NCI-H510A (cell line): Measurements from ENCODE around the gene ZMIZ2.
"Not testable (repeated sequence)": the region's sequence is repeated elsewhere in the genome, so short reads cannot be mapped to it uniquely, and the experiment has no call there.

ENCODE experiments used
- DNase-seq: peaks from one replicate; lab custom pipeline; 2025; lab: John Stamatoyannopoulos, UW

Gene ZMIZ2

DNA sequence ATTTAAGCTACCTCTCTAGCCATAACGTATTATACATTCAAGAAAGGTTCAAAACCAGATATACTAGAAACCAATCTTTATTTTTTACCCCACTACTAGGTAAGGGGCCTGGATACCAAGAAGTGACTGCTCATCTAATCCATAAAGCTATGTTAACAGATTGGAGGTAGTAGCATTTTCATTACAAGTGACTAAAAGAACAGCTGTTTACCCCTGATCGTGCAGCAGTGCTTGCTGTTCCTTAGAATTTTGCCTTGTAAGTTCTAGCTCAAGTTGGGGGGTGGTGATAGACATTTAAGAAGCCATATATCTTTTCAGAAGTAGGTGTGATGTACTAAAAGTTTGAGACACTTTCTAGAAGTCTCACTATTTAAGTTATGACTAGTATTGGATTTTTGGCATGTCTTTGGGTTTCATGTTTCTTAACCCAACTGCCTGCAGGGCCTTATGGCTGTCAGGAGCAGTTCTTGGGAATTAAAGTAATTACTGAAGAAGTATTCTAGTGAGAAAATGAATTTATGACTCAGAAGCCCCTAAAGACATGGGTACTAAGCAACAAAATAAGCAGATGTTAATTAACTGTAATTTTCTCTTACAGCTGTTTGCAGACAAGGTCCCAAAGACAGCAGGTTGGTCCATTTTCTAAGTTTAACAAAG, 50.1 kb downstream of the ZMIZ2 start:
- no peak for DNase-seq

DNA sequence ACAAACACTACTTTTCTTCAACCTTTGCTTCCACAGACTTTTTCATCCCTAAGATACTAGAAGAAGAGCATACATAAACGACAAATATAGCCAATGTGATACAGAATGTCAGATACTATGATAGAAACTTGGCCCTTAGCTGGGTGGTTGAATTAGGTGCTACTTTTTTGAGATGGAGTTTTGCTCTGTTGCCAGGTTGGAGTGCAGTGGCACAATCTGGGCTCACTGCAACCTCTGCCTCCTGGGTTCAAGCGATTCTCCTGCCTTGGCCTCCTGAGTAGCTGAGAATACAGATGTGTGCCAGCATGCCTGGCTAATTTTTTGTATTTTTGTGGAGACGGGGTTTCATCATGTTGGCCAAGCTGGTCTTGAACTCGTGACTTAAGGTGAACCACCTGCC, 51.3 kb downstream of the ZMIZ2 start:
- no peak for DNase-seq

DNA sequence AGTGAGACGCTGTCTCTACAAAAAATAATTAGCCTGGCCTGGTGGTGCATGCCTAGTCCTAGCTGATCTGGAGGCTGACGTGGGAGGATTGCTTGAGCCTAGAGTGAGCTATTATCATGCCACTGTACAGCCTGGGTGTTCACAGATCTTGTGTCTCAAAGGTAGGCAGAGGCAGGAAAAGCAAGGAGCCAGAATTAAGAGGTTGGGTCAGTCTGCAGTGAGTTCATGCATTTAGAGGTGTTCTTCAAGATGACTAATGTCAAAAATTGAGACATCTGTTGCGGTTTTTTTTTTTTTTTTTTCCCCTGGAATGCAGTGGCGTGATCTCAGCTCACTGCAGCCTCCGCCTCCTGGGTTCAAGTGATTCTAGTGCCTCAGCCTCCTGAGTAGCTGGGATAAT, 53.2 kb downstream of the ZMIZ2 start:
- DNase-seq = no peak

DNA sequence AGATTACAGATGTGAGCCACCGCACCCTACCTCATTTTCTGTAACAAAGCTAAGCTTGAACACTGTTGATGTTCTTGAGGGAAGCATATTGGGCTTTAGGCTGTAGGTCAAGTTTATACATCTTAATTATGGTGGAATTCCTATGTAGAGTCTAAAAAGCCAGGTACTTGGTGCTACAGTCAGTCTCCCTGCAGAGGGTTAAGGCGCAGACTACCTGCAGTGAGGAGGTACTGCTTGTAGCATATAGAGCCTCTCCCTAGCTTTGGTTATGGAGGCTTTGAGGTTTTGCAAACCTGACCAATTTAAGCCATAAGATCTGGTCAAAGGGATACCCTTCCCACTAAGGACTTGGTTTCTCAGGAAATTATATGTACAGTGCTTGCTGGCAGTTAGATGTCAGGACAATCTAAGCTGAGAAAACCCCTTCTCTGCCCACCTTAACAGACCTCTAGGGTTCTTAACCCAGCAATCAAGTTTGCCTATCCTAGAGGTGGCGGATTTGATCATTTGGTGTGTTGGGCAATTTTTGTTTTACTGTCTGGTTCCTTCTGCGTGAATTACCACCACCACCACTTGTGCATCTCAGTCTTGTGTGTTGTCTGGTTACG, 53.9 kb downstream of the ZMIZ2 start:
- DNase-seq = no peak

DNA sequence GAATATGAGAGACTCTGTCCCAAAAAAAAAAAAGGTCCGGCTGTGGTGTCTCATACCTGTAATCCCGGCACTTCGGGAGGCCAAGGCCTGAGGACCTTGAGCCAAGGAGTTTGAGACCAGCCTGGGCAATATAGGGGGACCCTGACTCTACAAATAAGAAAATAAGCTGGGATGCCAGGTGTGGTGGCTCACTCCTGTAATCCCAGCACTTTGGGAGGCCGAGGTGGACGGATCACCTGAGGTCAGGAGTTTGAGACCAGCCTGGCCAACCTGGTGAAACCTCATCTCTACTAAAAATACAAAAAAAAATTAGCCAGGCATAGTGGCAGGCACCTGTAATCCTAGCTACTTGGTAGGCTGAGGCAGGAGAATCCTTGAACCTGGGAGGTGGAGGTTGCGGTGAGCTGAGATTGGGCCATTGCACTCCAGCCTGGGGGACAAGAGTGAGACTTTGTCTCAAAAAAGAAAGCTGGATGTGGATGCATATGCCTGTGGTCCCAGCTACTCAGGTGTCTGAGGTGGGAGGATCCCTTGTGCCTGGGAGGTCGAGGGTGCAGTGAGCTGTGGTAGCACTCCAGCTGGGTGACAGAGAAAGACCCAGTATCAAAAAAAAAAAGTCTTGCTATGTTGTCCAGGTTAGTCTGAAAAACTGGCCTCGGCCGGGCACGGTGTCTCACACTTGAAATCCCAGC, 55.3 kb downstream of the ZMIZ2 start:
- not testable (repeated sequence) for DNase-seq

DNA sequence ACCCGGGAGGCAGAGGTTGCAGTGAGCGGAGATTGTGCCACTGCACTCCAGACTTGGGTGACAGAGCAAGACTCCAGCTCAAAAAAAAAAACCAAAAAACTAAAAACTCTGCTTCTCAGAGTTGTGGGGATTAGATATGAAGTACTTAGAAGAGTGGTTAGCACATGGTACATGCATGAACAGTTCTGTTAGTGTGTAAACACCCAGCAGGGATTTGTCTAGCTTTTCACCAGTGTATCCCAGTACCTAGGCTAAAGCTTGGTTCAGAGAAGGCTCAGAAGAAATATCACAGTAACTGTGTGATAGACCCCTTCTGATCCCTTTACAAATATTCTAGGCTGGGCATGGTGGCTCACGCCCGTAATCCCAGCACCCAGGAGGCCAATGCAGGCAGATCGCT, 57.3 kb downstream of the ZMIZ2 start:
- DNase-seq = no peak

DNA sequence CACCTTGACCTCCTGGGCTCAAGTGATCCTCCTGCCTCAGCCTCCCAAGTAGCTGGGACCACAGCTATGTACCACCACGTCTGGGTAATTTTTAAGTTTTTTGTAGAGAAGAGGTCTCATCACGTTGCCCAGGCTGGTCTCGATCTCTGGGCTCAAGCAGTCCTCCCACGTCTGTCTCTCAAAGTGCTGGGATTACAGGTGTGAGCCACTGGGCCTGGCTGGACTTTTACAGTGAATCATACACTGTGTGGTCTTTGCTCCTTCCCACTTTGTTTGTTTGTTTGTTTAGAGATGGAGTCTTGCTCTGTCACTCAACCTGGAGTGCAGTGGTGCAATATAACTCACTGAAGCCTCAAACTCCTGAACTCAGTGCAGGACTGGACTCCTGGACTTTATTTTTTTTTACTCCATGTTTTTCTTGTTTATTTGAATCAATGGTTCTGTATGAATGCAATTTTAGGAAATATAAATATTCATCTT, 60.3 kb downstream of the ZMIZ2 start:
- DNase-seq = no peak

DNA sequence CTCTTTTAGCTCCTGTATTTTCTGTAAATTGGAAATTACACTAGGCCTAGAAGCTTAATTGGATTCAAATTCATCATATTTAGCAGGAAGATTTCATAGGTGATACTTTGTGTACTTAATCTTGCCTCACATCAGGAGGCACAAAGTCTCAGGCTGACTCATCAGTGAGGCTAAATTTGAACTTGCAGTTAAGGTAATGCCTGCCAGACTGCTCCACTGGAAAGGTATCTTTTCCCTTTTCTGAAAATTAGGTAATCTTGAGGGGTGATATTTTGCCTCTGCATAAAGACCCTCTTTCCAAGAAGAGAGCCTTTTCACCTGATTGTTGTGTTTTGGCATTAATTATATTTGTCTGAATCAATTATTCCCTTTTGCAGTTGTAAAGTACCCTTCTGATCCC, 62.4 kb downstream of the ZMIZ2 start:
- DNase-seq = no peak

DNA sequence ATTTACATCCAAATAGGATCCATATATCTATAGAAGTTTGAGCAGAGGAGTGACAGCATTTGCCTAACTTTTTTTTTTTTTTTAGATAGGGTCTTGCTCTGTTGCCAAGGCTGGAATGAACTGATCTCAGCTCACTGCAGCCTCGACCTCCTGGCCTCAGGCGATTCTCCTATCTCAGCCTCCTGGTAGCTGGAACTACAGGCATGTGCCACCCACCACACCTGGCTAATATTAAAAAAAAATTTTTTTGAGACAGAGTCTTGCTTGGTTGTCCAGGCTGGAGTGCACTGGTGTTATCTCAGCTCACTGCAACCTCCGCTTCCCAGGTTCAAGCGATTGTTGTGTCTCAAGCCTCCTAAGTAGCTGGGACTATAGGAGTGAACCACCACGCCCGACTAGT, 62.9 kb downstream of the ZMIZ2 start:
- no peak for DNase-seq

DNA sequence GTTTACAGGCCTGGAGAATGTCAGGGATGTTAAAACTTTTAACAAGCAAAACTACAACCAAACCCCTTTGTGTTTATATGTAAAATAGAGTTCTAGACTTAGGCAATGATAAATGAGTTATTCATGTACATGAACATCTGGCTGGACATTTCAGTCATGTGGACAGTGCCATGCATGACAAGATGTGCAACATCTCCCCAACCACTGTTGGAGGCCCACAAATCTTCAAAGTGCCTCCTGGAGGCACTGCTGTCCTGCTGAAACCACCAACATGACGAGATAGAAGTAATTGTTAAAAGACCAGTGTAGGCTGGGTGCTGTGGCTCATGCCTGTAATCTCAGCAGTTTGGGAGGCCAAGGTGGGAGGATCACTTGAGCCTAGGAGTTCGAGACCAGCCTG, 66.3 kb downstream of the ZMIZ2 start:
- no peak for DNase-seq

DNA sequence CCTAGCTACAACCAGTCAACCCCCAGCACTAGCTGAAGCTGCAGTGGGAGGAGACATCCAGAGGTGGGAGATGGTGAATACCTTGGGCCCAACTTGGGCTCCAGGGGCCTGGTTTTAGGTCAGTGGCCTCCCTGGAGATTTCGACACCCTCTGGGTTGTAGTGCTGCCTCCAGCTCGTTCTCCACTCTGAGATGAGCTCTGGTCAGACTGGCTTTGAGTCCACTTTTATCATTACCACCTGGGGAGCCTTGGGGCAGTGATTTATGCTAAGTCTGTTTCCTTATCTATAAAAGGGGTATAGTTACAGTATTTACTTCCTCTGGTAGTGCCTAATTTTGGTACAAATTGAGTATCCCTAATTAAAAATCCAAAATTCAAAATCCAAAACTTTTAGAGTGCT, 70.6 kb downstream of the ZMIZ2 start:
- no peak for DNase-seq
